HCT116 (cell line): ENCODE measurements around the gene DNAH7. TPM values are rescaled to one million over a fixed set of nuclear protein-coding genes. Genes with fewer than 3 reads are reported as not detected.

Experiments used
- ATAC-seq: fragments of 200-7000 bp; cut with Tn5 transposase; 2 replicates; pipeline ENCODE4 v1.9.1; 2020; ENCODE audit warnings: mild to moderate bottlenecking, moderate library complexity
- BruUV-seq: library from RNA; stranded (reverse); fragments of 400-500 nt; replicated peaks from 2 replicates; lab custom pipeline; 2021; lab: Mats Ljungman, UMichigan
- CTCF ChIA-PET: fragments of 300-600 bp; sonication (Branson Sonifier 250); formaldehyde crosslinking; loops from one replicate; lab custom pipeline; 2021; ENCODE audit warnings: antibody characterized with exemption; lab: Charles Lee
- POLR2A ChIA-PET: fragments of 300-600, 350-600 bp; sonication (Branson Sonifier 250); formaldehyde crosslinking; loops from one replicate; lab custom pipeline; 2021; ENCODE audit warnings: antibody characterized with exemption; lab: Charles Lee
- RAD21 ChIA-PET, 2 experiments: fragments of 300-600 bp; sonication (Branson Sonifier 250); formaldehyde crosslinking; loops; one replicate each; lab custom pipeline; 2023; ENCODE audit warnings: low total read pairs in 2 of 2; ENCODE audit not compliant: uncharacterized antibody in 2 of 2, unreplicated experiment in 2 of 2, low non-redundant PET in 1 of 2; lab: Charles Lee
- DNase-seq: peaks from one replicate; pipeline ENCODE4 v3.0.0-alpha.2; 2010; ENCODE audit warnings: low read depth, low spot score
- H2AFZ ChIP-seq: fragments of 200-600 bp; shearing (Covaris generic), sonication (generic); 2 replicates; pipeline ENCODE4 v1.6.1; 2017; ENCODE audit warnings: low read depth, mixed run types, mixed read lengths, antibody characterized with exemption, low read length; ENCODE audit not compliant: poor library complexity, severe bottlenecking
- H3K27ac ChIP-seq: 2 replicates; pipeline ENCODE4 v1.5.1; 2012; ENCODE audit warnings: low read depth, low read length
- H3K27me3 ChIP-seq: fragments of 200-600 bp; sonication (generic); 2 replicates; pipeline ENCODE4 v1.6.1; 2016; ENCODE audit warnings: mixed run types, low read length, mixed read lengths; ENCODE audit not compliant: insufficient read depth
- H3K36me3 ChIP-seq, 2 experiments: fragments of 200-500 bp in 1 of 2; fragments of 200-600 bp in 1 of 2; sonication (Bioruptor generic) in 1 of 2; sonication (generic) in 1 of 2; 2 replicates each; pipeline versions ENCODE4 v1.5.1 to v1.6.1; 2014 to 2016; ENCODE audit warnings: low read length in 2 of 2, inconsistent platforms in 1 of 2, mixed read lengths in 1 of 2, mixed run types in 1 of 2; ENCODE audit not compliant: insufficient read depth in 2 of 2, control insufficient read depth in 1 of 2
- H3K4me1 ChIP-seq, 2 experiments: fragments of 200-600 bp in 1 of 2; sonication (generic) in 1 of 2; 2 replicates each; pipeline versions ENCODE4 v1.5.1 to v1.6.1; 2012 to 2017; ENCODE audit warnings: low read length in 2 of 2, inconsistent platforms in 1 of 2, mild to moderate bottlenecking in 1 of 2, mixed read lengths in 1 of 2, mixed run types in 1 of 2, moderate library complexity in 1 of 2; ENCODE audit not compliant: insufficient read depth in 2 of 2, control insufficient read depth in 1 of 2
- H3K4me2 ChIP-seq: fragments of 200-600 bp; sonication (generic); 2 replicates; pipeline ENCODE4 v1.6.1; 2017; ENCODE audit warnings: mixed run types, low read length, mixed read lengths
- H3K4me3 ChIP-seq, 2 experiments: fragments of 200-600 bp in 1 of 2; sonication (generic) in 1 of 2; replicated peaks in 1 of 2; 2 replicates each; pipeline ENCODE4 v1.5.1; 2011 to 2016; ENCODE audit warnings: low read length in 2 of 2, control low read depth in 1 of 2, low read depth in 1 of 2, mild to moderate bottlenecking in 1 of 2, mixed read lengths in 1 of 2, mixed run types in 1 of 2
- H3K79me2 ChIP-seq: fragments of 200-600 bp; sonication (generic); 2 replicates; pipeline ENCODE4 v1.6.1; 2017; ENCODE audit warnings: mild to moderate bottlenecking, mixed run types, low read length, moderate library complexity, mixed read lengths; ENCODE audit not compliant: insufficient read depth
- H3K9ac ChIP-seq: fragments of 200-600 bp; sonication (generic); 2 replicates; pipeline ENCODE4 v1.6.1; 2016; ENCODE audit warnings: low read length, mixed read lengths
- H3K9me2 ChIP-seq: fragments of 200-600 bp; sonication (generic), shearing (Covaris generic); 2 replicates; pipeline ENCODE4 v1.6.1; 2017; ENCODE audit warnings: mixed run types, mild to moderate bottlenecking, moderate library complexity; ENCODE audit not compliant: insufficient read depth
- H3K9me3 ChIP-seq, 2 experiments: fragments of 200-500 bp in 1 of 2; fragments of 200-600 bp in 1 of 2; sonication (Bioruptor generic) in 1 of 2; sonication (generic) in 1 of 2; 2 replicates each; pipeline ENCODE4 v1.6.1; 2014 to 2017; ENCODE audit warnings: low read length in 2 of 2, mixed read lengths in 2 of 2, inconsistent platforms in 1 of 2, low read depth in 1 of 2, mild to moderate bottlenecking in 1 of 2, mixed run types in 1 of 2, moderate library complexity in 1 of 2; ENCODE audit not compliant: control insufficient read depth in 1 of 2, insufficient read depth in 1 of 2
- H4K20me1 ChIP-seq: fragments of 200-600 bp; sonication (generic), shearing (Covaris generic); 2 replicates; pipeline ENCODE4 v1.6.1; 2017; ENCODE audit warnings: mixed run types, mild to moderate bottlenecking, moderate library complexity; ENCODE audit not compliant: insufficient read depth
- ATF3 ChIP-seq: IDR thresholded peaks from 2 replicates; pipeline ENCODE4 v1.6.1; 2012
- CBX3 ChIP-seq: IDR thresholded peaks from 2 replicates; pipeline ENCODE4 v1.6.1; 2012; ENCODE audit warnings: low read depth
- CEBPB ChIP-seq: IDR thresholded peaks from 2 replicates; pipeline ENCODE4 v1.6.1; 2012; ENCODE audit warnings: low read depth
- ELF1 ChIP-seq: IDR thresholded peaks from 2 replicates; pipeline ENCODE4 v1.6.1; 2012; ENCODE audit warnings: low read depth, borderline replicate concordance
- EZH2phosphoT487 ChIP-seq: fragments of 200-600 bp; IDR thresholded peaks from 2 replicates; pipeline ENCODE4 v1.6.1; 2018; ENCODE audit warnings: antibody characterized with exemption, borderline replicate concordance
- FOSL1 ChIP-seq: IDR thresholded peaks from 2 replicates; pipeline ENCODE4 v1.6.1; 2012; ENCODE audit warnings: low read depth
- JUND ChIP-seq: IDR thresholded peaks from 2 replicates; pipeline ENCODE4 v1.6.1; 2012
- MAX ChIP-seq: IDR thresholded peaks from 2 replicates; pipeline ENCODE4 v1.6.1; 2012
- POLR2A ChIP-seq: IDR thresholded peaks from 2 replicates; pipeline ENCODE4 v1.7.0; 2011; ENCODE audit warnings: borderline replicate concordance; ENCODE audit not compliant: insufficient read depth, insufficient read length; ENCODE audit errors: extremely low read depth
- REST ChIP-seq: IDR thresholded peaks from 2 replicates; pipeline ENCODE4 v1.6.1; 2012; ENCODE audit warnings: low read depth
- SP1 ChIP-seq: IDR thresholded peaks from 2 replicates; pipeline ENCODE4 v1.6.1; 2012; ENCODE audit warnings: low read depth
- SRF ChIP-seq: IDR thresholded peaks from 2 replicates; pipeline ENCODE4 v1.6.1; 2012; ENCODE audit warnings: low read depth
- ZBTB33 ChIP-seq: IDR thresholded peaks from 2 replicates; pipeline ENCODE4 v1.6.1; 2011; ENCODE audit warnings: mild to moderate bottlenecking, low read length, moderate library complexity; ENCODE audit not compliant: insufficient replicate concordance; ENCODE audit errors: extremely low read depth
- ZNF274 ChIP-seq: fragments of 200-500 bp; sonication (Bioruptor generic); IDR thresholded peaks from 2 replicates; pipeline ENCODE4 v1.6.1; 2014; ENCODE audit warnings: mild to moderate bottlenecking, low read depth, low read length, inconsistent platforms
- intact Hi-C: fragments of 100-400 bp; cut with micrococcal nuclease; formaldehyde crosslinking; loops from 2 replicates; pipeline ENCODE4 v1.10.0; 2022
- total RNA-seq: library from RNA; stranded (reverse); gene quantifications from one replicate; pipeline ENCODE4 v1.2.1, GENCODE V29; 2021; ENCODE audit not compliant: unreplicated experiment

DNAH7 gene
- total RNA-seq, 1 experiment from 2014 or later = not detected

GRCh38 chr2:195756218-195756942 lies 312.3 kb downstream of the DNAH7 start:
- DNase-seq (peak; percentile 44), ATAC-seq (peak; percentile 75)
- POLR2A ChIA-PET = no interaction called here
- CTCF ChIA-PET = no interaction called here
- no TSS peak for BruUV-seq
- Histone ChIP-seq H3K9ac (no peak overlapping the region), H3K4me2 (peak overlapping the region; percentile 51), H3K9me2 (no peaks in the 10 kb centered on the region), H3K27me3 (no peaks in the 10 kb centered on the region), H3K27ac (no peak overlapping the region), H2AFZ (no peak overlapping the region), H3K79me2 (no peaks in the 10 kb centered on the region), H3K4me1 (peaks cover 11 to 17% of the 10 kb centered on the region in 2 experiments; a peak in 3 of 4 replicates), H3K9me3 (no peaks in the 10 kb centered on the region), H4K20me1 (no peaks in the 10 kb centered on the region), H3K4me3 (no peak overlapping the region), H3K36me3 (no peaks in the 10 kb centered on the region)
- RAD21 ChIA-PET = no interaction called here
- TF ChIP-seq REST (no peak), POLR2A (no peak), CEBPB (0 out of 2 replicates have a peak, but pooled peaks have one; percentile 3), SRF (peak; percentile 14; the same call in 1 of the 2 replicates), ATF3 (no peak), JUND (peak; percentile 58), ELF1 (no peak), SP1 (0 out of 2 replicates have a peak, but pooled peaks have one; percentile 18), ZNF274 (no peak), CBX3 (no peak), ZBTB33 (no peak), EZH2phosphoT487 (no peak), FOSL1 (peak; percentile 85), MAX (no peak; the same call in 1 of the 2 replicates)
- intact Hi-C loops = no loop called here
